GM18499 (cell line): Measurements from ENCODE around the gene ARMH3.
"Not testable (repeated sequence)": the region's sequence is repeated elsewhere in the genome, so short reads cannot be mapped to it uniquely, and the experiment has no call there.

Source experiments
- ATAC-seq: cut with Tn5 transposase; IDR thresholded peaks from one replicate; pipeline ENCODE4 v1.9.1; 2021; ENCODE audit warnings: moderate number of reproducible peaks; ENCODE audit not compliant: insufficient read depth, unreplicated experiment

Gene ARMH3

GRCh38 chr10:102055647-102056419 lies at the start of gene ARMH3:
TSS of gene ARMH3 (minus strand) at chr10:102056173. CDS start at chr10:102040114, 16,059 bp downstream.
- ATAC-seq: peak; percentile 75

- ATAC-seq: no peak
Measured at GRCh38 chr10:102102421-102102820, 46.4 kb upstream of the ARMH3 start.

- ATAC-seq: no peak
Measured at GRCh38 chr10:102101152-102101551, 45.2 kb upstream of the ARMH3 start.

- no peak for ATAC-seq
Measured at GRCh38 chr10:102096449-102096848, 40.5 kb upstream of the ARMH3 start.

- ATAC-seq: no peak
Measured at GRCh38 chr10:102090772-102091171, 34.8 kb upstream of the ARMH3 start.

GRCh38 chr10:102086196-102086595 lies 30.2 kb upstream of the ARMH3 start:
- ATAC-seq: no peak

- no peak for ATAC-seq
Measured at GRCh38 chr10:102085336-102085735, 29.4 kb upstream of the ARMH3 start.

- ATAC-seq: no peak
Measured at GRCh38 chr10:102083541-102083940, 27.6 kb upstream of the ARMH3 start.

- no peak for ATAC-seq
Measured at GRCh38 chr10:102072673-102073527, 16.9 kb upstream of the ARMH3 start.

- no peak for ATAC-seq
Measured at GRCh38 chr10:102069071-102069470, 13.1 kb upstream of the ARMH3 start.

GRCh38 chr10:102068216-102068615 lies 12.2 kb upstream of the ARMH3 start:
- ATAC-seq: no peak

- no peak for ATAC-seq
Measured at GRCh38 chr10:102067091-102067916, 11.3 kb upstream of the ARMH3 start.

GRCh38 chr10:102066399-102067088 lies 10.6 kb upstream of the ARMH3 start:
- no peak for ATAC-seq

- ATAC-seq: no peak
Measured at GRCh38 chr10:102065561-102066398, 9.8 kb upstream of the ARMH3 start.

GRCh38 chr10:102064868-102065560 lies 9.0 kb upstream of the ARMH3 start, which contains the start of gene HPS6:
TSS of gene HPS6 (plus strand) at chr10:102065349. CDS start at chr10:102065475, 126 bp downstream.
- peak; percentile 49 for ATAC-seq

- no peak for ATAC-seq
Measured at GRCh38 chr10:102064503-102064867, 8.5 kb upstream of the ARMH3 start.

- ATAC-seq: no peak
Measured at GRCh38 chr10:102059987-102060386, 4.0 kb upstream of the ARMH3 start.

GRCh38 chr10:102054881-102055646 lies 909 bp downstream of the ARMH3 start:
- not testable (repeated sequence) for ATAC-seq
